GM21717 (cell line): ENCODE measurements around the gene IL17RE.
A peak's percentile ranks its signal among the peaks of the same experiment; 100 is the strongest.
"Not testable (repeated sequence)": the region's sequence is repeated elsewhere in the genome, so short reads cannot be mapped to it uniquely, and the experiment has no call there.

Source experiments
- ATAC-seq: cut with Tn5 transposase; IDR thresholded peaks from one replicate; pipeline ENCODE4 v1.9.1; 2021; ENCODE audit warnings: mild to moderate bottlenecking, moderate library complexity; ENCODE audit not compliant: unreplicated experiment

The IL17RE gene

GRCh38 chr3:9932843-9933560, 30.4 kb downstream of the IL17RE start:
- peak; percentile 59 for ATAC-seq

GRCh38 chr3:9933561-9934234, 31.1 kb downstream of the IL17RE start, which contains the start of gene CRELD1:
TSS of gene CRELD1 (plus strand) at chr3:9933834. CDS start at chr3:9934439, 605 bp downstream.
- peak; percentile 91 for ATAC-seq

GRCh38 chr3:9934235-9934621, 31.6 kb downstream of the IL17RE start:
- no peak for ATAC-seq

- no peak for ATAC-seq
These were observed 32.3 kb downstream of the IL17RE start for GRCh38 chr3:9934993-9935392.

- ATAC-seq, result no peak
These were observed 33.4 kb downstream of the IL17RE start for GRCh38 chr3:9935966-9936510.

GRCh38 chr3:9937486-9938238, 35.0 kb downstream of the IL17RE start:
- no peak for ATAC-seq

GRCh38 chr3:9938966-9939365, 36.3 kb downstream of the IL17RE start:
- no peak for ATAC-seq

GRCh38 chr3:9939906-9940305, 37.3 kb downstream of the IL17RE start:
- ATAC-seq, result not testable (repeated sequence)

GRCh38 chr3:9940746-9941145, 38.1 kb downstream of the IL17RE start:
- no peak for ATAC-seq

GRCh38 chr3:9942164-9942563, 39.5 kb downstream of the IL17RE start:
- ATAC-seq, result no peak

- ATAC-seq, result no peak
These were observed 40.5 kb downstream of the IL17RE start for GRCh38 chr3:9942934-9943690.

GRCh38 chr3:9944271-9944670, 41.6 kb downstream of the IL17RE start:
- no peak for ATAC-seq

GRCh38 chr3:9945358-9945757, 42.7 kb downstream of the IL17RE start:
- no peak for ATAC-seq

- ATAC-seq, result no peak
These were observed 43.7 kb downstream of the IL17RE start for GRCh38 chr3:9946112-9947024.

- ATAC-seq, result no peak
These were observed 44.7 kb downstream of the IL17RE start for GRCh38 chr3:9947025-9947995.

GRCh38 chr3:9948586-9948985, 45.9 kb downstream of the IL17RE start:
- ATAC-seq, result no peak

- no peak for ATAC-seq
These were observed 46.5 kb downstream of the IL17RE start for GRCh38 chr3:9949115-9949514.

GRCh38 chr3:9949626-9950025, 47.0 kb downstream of the IL17RE start:
- ATAC-seq, result no peak
